Measurements from ENCODE around the gene SLC26A9.

The SLC26A9 gene, protein sequence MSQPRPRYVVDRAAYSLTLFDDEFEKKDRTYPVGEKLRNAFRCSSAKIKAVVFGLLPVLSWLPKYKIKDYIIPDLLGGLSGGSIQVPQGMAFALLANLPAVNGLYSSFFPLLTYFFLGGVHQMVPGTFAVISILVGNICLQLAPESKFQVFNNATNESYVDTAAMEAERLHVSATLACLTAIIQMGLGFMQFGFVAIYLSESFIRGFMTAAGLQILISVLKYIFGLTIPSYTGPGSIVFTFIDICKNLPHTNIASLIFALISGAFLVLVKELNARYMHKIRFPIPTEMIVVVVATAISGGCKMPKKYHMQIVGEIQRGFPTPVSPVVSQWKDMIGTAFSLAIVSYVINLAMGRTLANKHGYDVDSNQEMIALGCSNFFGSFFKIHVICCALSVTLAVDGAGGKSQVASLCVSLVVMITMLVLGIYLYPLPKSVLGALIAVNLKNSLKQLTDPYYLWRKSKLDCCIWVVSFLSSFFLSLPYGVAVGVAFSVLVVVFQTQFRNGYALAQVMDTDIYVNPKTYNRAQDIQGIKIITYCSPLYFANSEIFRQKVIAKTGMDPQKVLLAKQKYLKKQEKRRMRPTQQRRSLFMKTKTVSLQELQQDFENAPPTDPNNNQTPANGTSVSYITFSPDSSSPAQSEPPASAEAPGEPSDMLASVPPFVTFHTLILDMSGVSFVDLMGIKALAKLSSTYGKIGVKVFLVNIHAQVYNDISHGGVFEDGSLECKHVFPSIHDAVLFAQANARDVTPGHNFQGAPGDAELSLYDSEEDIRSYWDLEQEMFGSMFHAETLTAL

DNA sequence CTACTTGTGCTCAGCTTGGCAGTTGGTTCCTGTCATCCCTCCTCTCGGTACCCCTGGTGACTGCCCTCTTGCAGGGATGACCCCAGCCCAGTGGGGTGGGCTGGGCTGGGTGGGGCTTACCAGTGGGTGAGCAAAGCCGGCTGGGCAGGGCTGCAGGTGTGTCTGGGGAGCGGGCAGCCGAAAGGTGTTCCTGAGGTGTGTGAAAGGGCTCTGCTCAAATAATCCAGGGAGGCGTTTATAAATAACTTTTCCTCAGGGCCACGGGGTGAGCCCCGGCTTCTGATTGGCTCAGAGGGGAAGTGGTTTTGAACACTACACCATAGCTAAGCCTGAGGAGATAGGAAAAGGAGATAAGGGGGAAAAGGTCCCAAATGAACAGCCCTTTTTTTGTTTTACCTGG, at the start of gene SLC26A9:
TSS of gene SLC26A9 (minus strand) at position 212 of the 400 bp plus-strand sequence. CDS start 7,636 bp downstream, outside the sequence.
- in situ Hi-C loops (cut with HindIII; ENCODE audit: low pct_ligation_motif_present, low pct_unique_long_range_greater_than_20kb, low sequenced_read_pairs): no loop called here

DNA sequence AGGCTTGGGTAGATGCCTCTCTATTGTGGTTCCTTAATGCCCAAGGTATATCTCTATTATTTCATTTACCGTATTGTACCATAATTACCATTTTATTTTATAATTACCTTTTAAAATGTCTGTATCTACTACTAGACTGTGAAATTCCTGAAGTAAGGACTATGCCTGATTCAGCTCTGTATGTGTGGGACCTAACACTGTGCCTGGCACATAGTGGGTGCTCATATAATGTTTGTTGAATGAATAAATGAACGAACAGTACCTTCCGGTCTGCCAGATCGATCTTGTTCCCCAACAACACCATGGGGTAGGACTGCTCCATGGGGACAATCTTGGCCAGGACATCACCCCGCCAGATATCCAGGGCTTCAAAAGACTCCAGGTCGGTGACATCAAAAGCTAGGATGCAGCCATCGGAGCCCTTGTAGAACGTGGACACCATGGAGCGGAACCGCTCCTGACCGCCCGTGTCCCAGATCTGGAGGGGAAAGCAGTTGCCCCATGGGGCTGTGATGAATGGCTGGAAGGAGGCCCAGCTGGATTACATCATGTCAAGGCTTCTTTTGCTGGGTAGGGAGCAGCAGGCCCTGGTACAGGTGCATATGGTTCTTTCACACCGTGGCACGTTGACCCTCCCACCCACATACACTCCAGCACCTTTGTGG, 49.1 kb upstream of the SLC26A9 start:
- DNase-seq: no peak
- in situ Hi-C loops (cut with HindIII; ENCODE audit: low pct_ligation_motif_present, low pct_unique_long_range_greater_than_20kb, low sequenced_read_pairs): no loop called here

More for the DNA sequence above, at the start of gene SLC26A9:
- DNase-seq: no peak

DNA sequence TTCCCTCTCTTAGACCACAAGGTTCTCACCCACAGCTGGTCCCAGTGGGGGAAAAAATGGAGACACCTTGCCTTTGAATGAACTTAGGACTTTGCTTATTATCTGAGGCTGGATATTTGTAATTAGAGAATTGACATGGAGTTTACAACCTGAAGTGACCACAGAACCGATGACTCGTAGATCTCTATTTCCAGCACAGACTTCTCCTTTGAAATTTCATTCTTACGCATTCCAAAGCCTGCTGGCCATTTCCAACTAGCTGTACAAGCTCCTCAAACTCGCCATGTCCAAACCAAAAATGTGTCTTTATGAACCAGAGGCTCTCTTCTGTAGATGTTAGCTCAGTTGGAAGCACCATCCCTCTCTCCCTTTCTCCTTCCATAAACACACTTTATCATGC, 48.0 kb upstream of the SLC26A9 start:
- in situ Hi-C loops (cut with HindIII; ENCODE audit: low pct_ligation_motif_present, low pct_unique_long_range_greater_than_20kb, low sequenced_read_pairs): no loop called here
- peak; percentile 22 for DNase-seq

DNA sequence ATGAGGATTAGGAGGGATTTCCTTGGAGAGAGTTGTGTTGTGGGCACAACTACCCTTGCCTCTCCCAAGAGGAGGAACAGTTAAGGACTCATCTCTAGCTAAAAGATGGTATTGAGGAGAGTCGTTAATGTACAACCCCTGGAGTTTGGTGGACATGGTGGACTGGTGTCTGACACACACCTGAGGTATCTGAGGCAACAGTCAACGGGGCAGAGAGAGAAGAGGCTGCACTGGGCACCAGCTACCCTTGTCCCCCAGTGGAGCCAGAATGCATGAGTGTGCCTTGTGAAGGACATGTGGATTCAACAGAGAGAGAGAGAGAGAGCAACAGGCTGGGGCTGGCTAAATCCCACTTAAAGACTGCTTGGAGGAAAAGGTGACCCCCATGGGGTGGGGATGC, 47.0 kb upstream of the SLC26A9 start:
- in situ Hi-C loops (cut with HindIII; ENCODE audit: low pct_ligation_motif_present, low pct_unique_long_range_greater_than_20kb, low sequenced_read_pairs): no loop called here
- DNase-seq: no peak

DNA sequence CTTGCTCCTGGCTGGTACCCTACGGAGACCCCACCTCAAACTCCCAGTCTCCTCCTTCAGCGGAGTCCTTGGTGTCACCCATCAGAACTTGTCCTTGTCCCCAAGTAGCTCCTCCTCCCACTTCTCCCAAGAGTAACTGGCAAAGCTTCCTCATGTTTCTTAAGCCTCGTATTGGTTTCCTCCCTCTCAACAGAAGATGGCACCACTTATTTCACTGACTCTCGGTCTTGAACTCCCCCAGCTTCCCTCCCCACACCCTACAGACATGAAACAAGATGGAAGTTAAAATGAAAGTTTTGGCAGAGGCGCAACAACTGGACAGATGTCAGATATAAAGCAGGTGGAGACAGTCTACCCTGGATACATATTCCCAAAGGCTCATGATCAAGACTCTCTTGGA, 46.5 kb upstream of the SLC26A9 start:
- in situ Hi-C loops (cut with HindIII; ENCODE audit: low pct_ligation_motif_present, low pct_unique_long_range_greater_than_20kb, low sequenced_read_pairs): no loop called here
- DNase-seq: no peak

DNA sequence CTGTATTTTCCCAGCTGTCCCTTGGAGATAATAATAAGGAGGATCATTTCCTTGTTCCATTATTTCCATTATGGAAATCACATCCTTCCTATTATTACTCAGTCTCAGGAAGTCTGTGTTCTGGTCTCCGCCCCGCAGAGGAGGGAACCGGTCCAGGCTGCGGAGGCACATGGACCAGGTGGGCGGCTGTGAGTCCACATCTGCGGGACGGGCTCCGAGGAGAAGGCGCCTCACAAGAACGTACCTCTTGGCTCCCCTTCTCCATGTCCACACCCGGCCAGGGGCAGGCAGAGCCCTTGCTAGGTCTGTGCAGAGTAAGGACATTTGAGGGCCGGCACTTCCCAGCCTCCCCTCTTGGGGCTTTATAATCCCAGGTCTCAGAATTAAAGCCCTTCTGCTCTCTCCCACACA, 45.3 kb upstream of the SLC26A9 start:
- in situ Hi-C loops (cut with HindIII; ENCODE audit: low pct_ligation_motif_present, low pct_unique_long_range_greater_than_20kb, low sequenced_read_pairs): no loop called here
- DNase-seq: no peak

DNA sequence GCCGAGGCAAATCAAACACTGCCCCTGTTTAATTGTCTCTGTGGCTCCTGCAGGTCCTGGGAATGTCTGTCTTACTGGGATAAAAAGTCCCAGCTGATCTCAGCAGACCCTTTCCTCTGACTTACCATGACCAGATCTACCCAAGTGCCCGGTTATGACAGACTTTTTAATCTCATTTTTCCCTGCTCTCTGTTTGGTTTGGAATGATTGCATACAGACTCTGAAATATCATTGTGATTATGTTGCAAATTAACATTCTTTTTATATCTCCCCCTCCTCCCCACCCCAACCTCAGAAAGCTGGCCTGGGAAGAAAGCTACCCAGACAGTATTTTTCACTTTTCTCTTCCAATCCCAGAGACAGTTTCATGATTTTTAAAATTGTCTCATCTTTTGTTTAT, 43.6 kb upstream of the SLC26A9 start:
- no peak for DNase-seq
- in situ Hi-C loops (cut with HindIII; ENCODE audit: low pct_ligation_motif_present, low pct_unique_long_range_greater_than_20kb, low sequenced_read_pairs): no loop called here

DNA sequence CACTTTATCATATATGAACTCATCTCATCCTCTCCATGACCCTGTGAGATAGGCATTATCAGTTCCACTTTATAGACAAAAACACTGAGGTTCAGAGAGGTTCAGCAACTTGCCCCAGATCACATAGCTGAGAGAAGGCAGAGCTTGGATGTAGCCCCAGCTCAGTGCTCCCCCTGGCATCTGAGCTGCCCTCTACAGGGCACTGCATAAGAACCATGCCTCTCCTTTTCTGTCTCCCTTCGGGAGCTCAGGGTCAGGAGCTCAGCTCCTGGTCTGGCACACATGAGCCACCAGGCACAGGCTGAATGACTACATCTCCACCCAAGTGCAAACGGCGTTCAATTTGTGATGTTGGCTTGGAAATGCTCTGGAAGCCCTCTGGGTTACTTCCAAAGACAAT, 43.0 kb upstream of the SLC26A9 start:
- DNase-seq: peak; percentile 43
- in situ Hi-C loops (cut with HindIII; ENCODE audit: low pct_ligation_motif_present, low pct_unique_long_range_greater_than_20kb, low sequenced_read_pairs): no loop called here

DNA sequence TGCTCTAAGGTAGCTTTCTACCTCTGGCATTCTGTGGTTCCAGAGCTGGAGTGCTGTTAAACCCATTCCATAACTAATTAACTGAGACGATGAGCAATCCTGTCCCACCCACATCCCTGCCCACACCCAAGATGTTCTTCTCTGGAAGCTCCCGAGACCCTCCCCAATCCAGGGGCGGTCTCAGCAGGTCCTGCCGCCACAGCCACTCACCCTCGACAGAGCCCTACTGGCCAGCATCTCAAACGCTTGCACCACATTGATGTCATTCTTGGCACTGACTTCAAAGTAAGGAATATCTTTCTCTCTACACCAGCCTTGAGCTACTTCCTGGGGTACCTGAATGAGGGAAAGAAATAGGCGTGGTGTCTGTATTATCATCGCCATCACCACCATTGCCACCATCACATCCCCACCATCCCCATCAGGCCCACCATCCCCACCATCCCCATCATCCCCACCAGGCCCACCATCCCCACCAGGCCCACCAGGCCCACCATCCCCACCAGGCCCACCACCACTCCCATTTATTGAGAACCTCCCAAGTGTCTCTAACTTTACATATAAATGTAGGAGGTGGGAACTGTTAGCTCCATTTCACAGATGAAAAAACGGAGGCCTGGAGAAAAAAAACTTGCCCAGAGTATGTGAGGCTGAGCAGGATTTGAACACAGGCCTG, 42.2 kb upstream of the SLC26A9 start:
- in situ Hi-C loops (cut with HindIII; ENCODE audit: low pct_ligation_motif_present, low pct_unique_long_range_greater_than_20kb, low sequenced_read_pairs): no loop called here
- peak; percentile 38 for DNase-seq

DNA sequence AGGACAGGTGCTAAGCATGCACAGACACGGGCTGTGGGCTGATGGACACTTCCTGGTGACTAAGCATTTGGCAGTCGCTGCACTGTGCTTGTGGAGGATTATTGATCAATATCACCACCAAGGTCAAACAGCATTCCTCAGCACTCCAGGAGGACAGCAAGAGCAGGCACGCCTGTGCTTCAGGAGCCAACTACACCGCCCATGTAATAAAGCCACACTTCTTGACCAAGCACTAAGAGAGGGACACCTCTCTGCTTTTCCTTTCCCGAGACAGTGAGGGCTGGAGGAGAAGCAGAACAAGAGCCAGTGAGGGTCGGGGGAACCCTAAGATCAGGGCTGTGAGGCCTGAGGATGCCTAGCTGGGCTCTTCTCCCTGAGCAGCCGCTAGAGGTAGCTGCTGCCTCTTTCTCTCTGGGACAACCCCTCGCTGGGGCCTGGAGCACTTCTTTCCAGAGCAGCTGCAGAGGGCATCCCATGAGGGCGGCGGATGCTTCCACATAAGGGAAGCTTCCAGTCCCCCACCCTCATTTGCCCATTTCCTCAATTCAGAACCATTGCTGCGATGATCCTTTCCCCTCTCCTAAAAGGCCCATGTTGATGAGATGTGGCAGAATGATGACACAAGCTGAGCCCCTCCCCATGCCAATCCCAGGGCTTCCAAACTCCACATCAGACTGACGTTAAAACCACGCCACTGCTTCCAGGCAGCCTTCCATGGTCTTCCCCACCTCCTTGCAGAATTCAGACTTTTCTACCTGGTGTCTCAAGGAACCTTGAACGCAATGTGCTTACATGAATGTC, 40.9 kb upstream of the SLC26A9 start:
- in situ Hi-C loops (cut with HindIII; ENCODE audit: low pct_ligation_motif_present, low pct_unique_long_range_greater_than_20kb, low sequenced_read_pairs): no loop called here
- DNase-seq: peak; percentile 72

DNA sequence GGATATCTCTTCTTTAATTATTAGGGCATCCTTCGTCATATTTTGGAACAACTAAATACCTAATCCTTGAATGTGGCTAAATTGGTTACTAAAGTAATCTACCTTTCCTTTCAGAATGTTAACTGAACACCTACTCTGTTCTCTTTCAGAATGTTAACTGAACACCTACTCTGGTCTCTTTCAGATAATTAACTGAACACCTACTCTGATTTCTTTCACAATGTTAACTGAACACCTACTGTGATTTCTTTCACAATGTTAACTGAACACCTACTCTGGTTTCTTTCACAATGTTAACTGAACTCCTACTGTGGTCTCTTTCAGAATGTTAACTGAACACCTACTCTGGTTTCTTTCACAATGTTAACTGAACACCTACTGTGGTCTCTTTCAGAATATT, 38.0 kb upstream of the SLC26A9 start:
- DNase-seq: no peak
- in situ Hi-C loops (cut with HindIII; ENCODE audit: low pct_ligation_motif_present, low pct_unique_long_range_greater_than_20kb, low sequenced_read_pairs): no loop called here

DNA sequence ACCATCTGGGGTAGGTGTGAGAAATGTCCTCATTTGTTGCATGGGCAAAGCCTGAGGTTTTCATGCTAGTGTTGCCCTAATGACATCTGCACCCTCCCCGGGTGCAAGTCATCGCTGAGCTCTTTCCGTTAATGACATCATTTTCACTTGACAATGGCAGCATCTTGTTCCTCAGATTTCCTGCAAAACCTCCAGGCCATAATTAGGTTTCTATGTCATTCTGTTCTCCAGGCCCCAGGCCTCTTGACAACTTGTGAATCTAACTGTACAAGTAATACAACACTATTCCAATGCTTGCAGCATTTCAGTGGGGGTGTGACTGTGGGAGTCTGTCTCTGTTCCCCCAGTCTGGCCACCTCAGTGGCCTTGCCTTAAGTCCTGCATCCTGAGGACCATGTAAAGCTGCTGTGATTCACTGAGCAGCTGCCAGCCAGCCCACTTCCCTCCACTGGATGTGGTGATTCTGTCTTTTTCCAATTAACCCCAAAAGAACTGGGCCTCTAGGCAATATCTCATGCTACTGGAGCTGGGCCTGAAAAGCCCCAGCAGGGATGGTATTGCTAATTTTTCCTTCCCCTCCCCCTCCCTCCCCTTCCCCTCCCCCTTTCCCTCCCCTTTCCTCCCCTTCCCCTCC, 37.1 kb upstream of the SLC26A9 start:
- in situ Hi-C loops (cut with HindIII; ENCODE audit: low pct_ligation_motif_present, low pct_unique_long_range_greater_than_20kb, low sequenced_read_pairs): no loop called here
- DNase-seq: no peak

DNA sequence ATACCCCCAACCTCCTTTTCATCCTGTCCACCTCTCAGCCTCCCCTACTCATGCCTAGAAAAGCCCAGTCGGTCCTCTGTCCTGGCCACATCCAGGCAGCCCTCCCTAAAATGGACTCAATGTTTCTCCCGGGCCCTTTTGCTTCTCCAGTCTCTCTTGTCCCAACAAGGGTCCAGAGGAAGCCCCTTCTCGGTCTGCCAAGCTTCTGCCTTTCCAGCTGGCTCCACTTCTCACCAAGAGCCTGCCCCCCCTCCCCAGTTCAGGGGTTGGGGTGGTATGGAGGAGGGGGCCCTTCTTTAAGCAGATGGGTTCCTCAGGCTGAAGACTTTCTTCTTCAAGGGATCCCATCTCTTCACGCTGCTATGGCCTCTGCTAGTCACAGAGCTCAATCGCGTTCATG, 36.0 kb upstream of the SLC26A9 start:
- in situ Hi-C loops (cut with HindIII; ENCODE audit: low pct_ligation_motif_present, low pct_unique_long_range_greater_than_20kb, low sequenced_read_pairs): no loop called here
- no peak for DNase-seq

DNA sequence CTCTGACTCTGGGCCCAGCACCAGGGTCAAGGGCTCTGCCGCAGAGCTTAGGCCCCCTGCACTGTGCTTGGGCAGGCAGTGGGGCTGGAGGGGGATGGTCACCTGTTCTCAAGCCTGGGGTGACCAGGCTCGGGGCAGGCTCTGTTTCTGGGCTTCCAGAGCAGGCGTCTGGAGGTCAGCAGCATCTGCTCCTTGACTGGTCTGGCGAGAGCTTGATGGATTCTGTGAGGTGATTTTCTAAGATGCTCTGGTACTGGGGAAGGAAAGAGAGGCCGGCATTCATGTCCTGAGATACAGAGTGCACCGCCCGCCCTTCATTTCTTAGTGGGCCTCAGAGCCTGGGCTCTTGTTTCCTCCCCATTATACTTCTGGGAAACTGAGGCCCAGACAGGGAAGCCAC, 35.4 kb upstream of the SLC26A9 start:
- no peak for DNase-seq
- in situ Hi-C loops (cut with HindIII; ENCODE audit: low pct_ligation_motif_present, low pct_unique_long_range_greater_than_20kb, low sequenced_read_pairs): no loop called here

DNA sequence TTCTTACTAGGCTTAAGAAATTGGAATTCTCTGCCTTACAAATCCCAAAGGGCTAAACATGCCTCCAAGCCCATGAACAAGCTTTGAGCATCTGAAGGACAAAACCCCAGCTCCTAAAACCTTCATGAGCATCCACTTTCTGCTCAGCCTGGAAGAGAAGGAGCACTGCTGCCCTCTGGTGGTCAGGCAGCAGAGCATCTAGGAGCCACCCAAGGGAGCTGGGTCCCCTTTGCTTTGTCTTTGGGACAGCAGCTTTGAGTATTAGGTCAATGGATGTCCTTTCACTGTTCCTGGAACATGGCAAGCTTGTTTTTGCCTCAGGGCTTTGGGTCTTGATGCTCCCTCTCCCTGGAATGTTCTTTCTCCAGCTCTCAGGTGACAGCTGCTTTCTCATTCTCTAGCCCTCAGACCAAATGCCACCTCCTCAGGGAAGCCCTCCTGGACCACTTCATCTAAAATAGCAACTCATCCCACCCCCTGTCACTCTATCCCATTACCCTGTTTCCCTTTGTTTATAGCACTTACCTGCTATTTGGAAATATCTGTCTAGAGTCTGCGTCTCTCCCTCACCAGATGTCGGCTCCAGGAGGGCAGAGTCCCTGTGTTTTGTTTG, 34.3 kb upstream of the SLC26A9 start:
- DNase-seq: peak; percentile 77
- in situ Hi-C loops (cut with HindIII; ENCODE audit: low pct_ligation_motif_present, low pct_unique_long_range_greater_than_20kb, low sequenced_read_pairs): no loop called here

DNA sequence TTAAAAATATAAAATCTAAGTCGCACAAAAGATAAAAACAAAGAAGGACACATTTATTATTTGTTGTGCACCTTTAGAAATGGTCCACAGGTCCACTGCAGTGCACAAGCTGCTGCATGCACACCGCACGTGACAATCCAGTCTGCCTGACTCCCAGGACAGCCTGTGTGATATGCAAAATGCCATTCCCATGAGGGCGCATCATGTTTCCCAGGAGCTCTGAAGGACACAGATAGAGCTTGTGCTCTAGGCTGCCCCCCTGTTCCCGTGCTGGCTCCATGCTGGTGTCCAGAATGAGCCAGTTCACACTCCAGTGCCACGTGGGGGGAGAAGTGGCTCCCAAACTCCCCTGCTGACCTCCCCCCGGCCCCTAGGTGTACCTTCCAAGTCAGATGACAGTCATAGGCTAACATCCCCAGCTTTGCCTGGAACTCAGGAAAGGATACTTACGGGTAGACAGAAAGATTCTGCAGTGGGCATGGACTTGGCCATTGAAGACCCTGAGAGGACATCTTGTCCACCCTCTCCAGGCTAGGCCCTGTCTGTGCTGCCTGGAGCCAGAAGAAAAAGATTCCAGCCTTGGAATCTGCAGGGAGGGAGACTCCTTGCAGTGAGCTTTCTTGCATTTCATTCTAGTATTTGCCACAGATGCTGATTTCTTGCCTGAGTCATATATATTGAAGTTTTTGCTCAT, 33.6 kb upstream of the SLC26A9 start:
- peak; percentile 54 for DNase-seq
- in situ Hi-C loops (cut with HindIII; ENCODE audit: low pct_ligation_motif_present, low pct_unique_long_range_greater_than_20kb, low sequenced_read_pairs): no loop called here

DNA sequence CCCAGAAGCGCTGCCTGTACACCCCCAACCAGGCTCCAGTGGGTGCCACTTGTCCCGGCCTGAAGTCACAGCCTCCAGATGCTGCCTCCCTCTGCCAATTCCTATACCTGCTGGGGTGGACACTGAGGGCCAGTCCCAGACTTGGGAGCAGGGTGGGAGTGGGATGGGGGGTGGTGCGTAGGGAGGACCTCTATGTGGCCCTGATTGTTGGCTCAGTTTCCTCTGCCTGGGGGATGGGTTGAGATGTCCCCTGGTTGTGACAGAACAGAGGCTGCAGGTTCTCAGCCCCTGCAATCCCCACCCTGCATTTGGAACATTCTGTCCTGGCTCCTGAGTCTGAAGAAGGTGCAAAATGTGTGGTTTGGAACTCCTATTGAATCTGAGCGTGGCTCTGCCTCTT, 32.8 kb upstream of the SLC26A9 start:
- in situ Hi-C loops (cut with HindIII; ENCODE audit: low pct_ligation_motif_present, low pct_unique_long_range_greater_than_20kb, low sequenced_read_pairs): no loop called here
- no peak for DNase-seq

Measured in ACHN (cell line).